Measurements from ENCODE around the gene EP300. TPM values are rescaled to one million over a fixed set of nuclear protein-coding genes. Genes with fewer than 3 reads are reported as not detected.
A peak's percentile ranks its signal among the peaks of the same experiment; 100 is the strongest.
"Not testable (repeated sequence)": the region's sequence is repeated elsewhere in the genome, so short reads cannot be mapped to it uniquely, and the experiment has no call there.

Gene EP300
- total RNA-seq, 1 donor from 2014 or later = 84.3 TPM

- intact Hi-C loops (cut with DNase I) = no loop called here
- no peak for DNase-seq (ENCODE audit: low spot score)
- ATAC-seq = no peak
Measured at GRCh38 chr22:41128606-41129005, 36.2 kb downstream of the EP300 start.

- no peak for DNase-seq (ENCODE audit: low spot score)
- no peak for ATAC-seq
- intact Hi-C loops (cut with DNase I) = no loop called here
Measured at GRCh38 chr22:41132550-41132949, 40.2 kb downstream of the EP300 start.

- intact Hi-C loops (cut with DNase I) = no loop called here
- ATAC-seq = no peak
- DNase-seq (ENCODE audit: low spot score) = no peak
Measured at GRCh38 chr22:41140365-41140957, 48.1 kb downstream of the EP300 start.

- ATAC-seq; intact Hi-C loops (cut with DNase I); DNase-seq (ENCODE audit: low spot score): not testable (repeated sequence)
Measured at GRCh38 chr22:41145921-41146320, 53.5 kb downstream of the EP300 start.

- DNase-seq (ENCODE audit: low spot score) (no peak), ATAC-seq (no peak)
- intact Hi-C loops (cut with DNase I) = no loop called here
Measured at GRCh38 chr22:41146573-41146972, 54.2 kb downstream of the EP300 start.

- DNase-seq (ENCODE audit: low spot score) = no peak
- no peak for ATAC-seq
- intact Hi-C loops (cut with DNase I) = no loop called here
Measured at GRCh38 chr22:41147722-41148121, 55.3 kb downstream of the EP300 start.

- ATAC-seq (no peak), DNase-seq (ENCODE audit: low spot score) (no peak)
- intact Hi-C loops (cut with DNase I) = no loop called here
Measured at GRCh38 chr22:41152902-41153301, 60.5 kb downstream of the EP300 start.

- ATAC-seq (peak; percentile 58), DNase-seq (ENCODE audit: low spot score) (no peak)
- intact Hi-C loops (cut with DNase I) = no loop called here
Measured at GRCh38 chr22:41157083-41157482, 64.7 kb downstream of the EP300 start.

- DNase-seq (ENCODE audit: low spot score) (no peak), ATAC-seq (no peak)
- intact Hi-C loops (cut with DNase I) = no loop called here
Measured at GRCh38 chr22:41169157-41169556, 76.8 kb downstream of the EP300 start.

GRCh38 chr22:41171996-41172395 is 79.6 kb downstream of the EP300 start:
- ATAC-seq (no peak), DNase-seq (ENCODE audit: low spot score) (no peak)
- intact Hi-C loops (cut with DNase I) = no loop called here

- ATAC-seq (no peak), DNase-seq (ENCODE audit: low spot score) (no peak)
- intact Hi-C loops (cut with DNase I) = no loop called here
Measured at GRCh38 chr22:41175546-41175945, 83.2 kb downstream of the EP300 start.

- ATAC-seq (peak; percentile 42), DNase-seq (ENCODE audit: low spot score) (peak; percentile 65)
- intact Hi-C loops (cut with DNase I) = no loop called here
Measured at GRCh38 chr22:41177040-41177621, 84.7 kb downstream of the EP300 start.

GRCh38 chr22:41177622-41178424 is 85.4 kb downstream of the EP300 start:
- ATAC-seq (peak; percentile 46), DNase-seq (ENCODE audit: low spot score) (no peak)
- intact Hi-C loops (cut with DNase I) = no loop called here

GRCh38 chr22:41178425-41178975 is 86.1 kb downstream of the EP300 start:
- intact Hi-C loops (cut with DNase I) = no loop called here
- peak; percentile 36 for ATAC-seq
- DNase-seq (ENCODE audit: low spot score) = peak; percentile 74

- DNase-seq (ENCODE audit: low spot score); ATAC-seq; intact Hi-C loops (cut with DNase I): not testable (repeated sequence)
Measured at GRCh38 chr22:41180362-41180761, 88.0 kb downstream of the EP300 start.

GRCh38 chr22:41180926-41181325 is 88.5 kb downstream of the EP300 start:
- no peak for DNase-seq (ENCODE audit: low spot score)
- intact Hi-C loops (cut with DNase I) = no loop called here
- no peak for ATAC-seq

- no peak for DNase-seq (ENCODE audit: low spot score)
- ATAC-seq = no peak
- intact Hi-C loops (cut with DNase I) = no loop called here
Measured at GRCh38 chr22:41181349-41182241, 89.2 kb downstream of the EP300 start.

GRCh38 chr22:41184679-41185078 is 92.3 kb downstream of the EP300 start:
- DNase-seq (ENCODE audit: low spot score) (no peak), ATAC-seq (no peak)
- intact Hi-C loops (cut with DNase I) = no loop called here

- no peak for DNase-seq (ENCODE audit: low spot score)
- ATAC-seq = no peak
- intact Hi-C loops (cut with DNase I) = no loop called here
Measured at GRCh38 chr22:41191467-41191866, 99.1 kb downstream of the EP300 start.
